ENCODE results near the gene SCUBE2. TPM values are rescaled to one million over a fixed set of nuclear protein-coding genes. Genes with fewer than 3 reads are reported as not detected.
"Not testable (repeated sequence)": the region's sequence is repeated elsewhere in the genome, so short reads cannot be mapped to it uniquely, and the experiment has no call there.

The SCUBE2 gene
- total RNA-seq, 4 donors from 2014 or later: 0.88 to 66.8 (median 5.9) TPM

- intact Hi-C loops (cut with DNase I; ENCODE audit: low total_unique reads): no loop called here
- Histone ChIP-seq H3K4me3 (no peak overlapping the region), H3K9me3 (no peaks in the 10 kb centered on the region), H3K27me3 (no peaks in the 10 kb centered on the region), H3K36me3 (no peaks in the 10 kb centered on the region), H3K4me1 (no peaks in the 10 kb centered on the region), H3K27ac (no peak overlapping the region)
- TF ChIP-seq CTCF (IDR thresholded peaks at IDR 0.05) (no peak), POLR2A (IDR thresholded peaks at IDR 0.05) (no peak)
- DNase-seq: no peak
Observed at GRCh38 chr11:8985462-8985861, 105.9 kb downstream of the SCUBE2 start.

GRCh38 chr11:8983552-8983951 is 107.8 kb downstream of the SCUBE2 start:
- no peaks in the 10 kb centered on the region for H3K4me1 ChIP-seq
- H3K27me3 ChIP-seq: no peaks in the 10 kb centered on the region
- H3K36me3 ChIP-seq: no peaks in the 10 kb centered on the region
- no peak for DNase-seq
- no peak for TF ChIP-seq POLR2A (IDR thresholded peaks at IDR 0.05)
- TF ChIP-seq CTCF (IDR thresholded peaks at IDR 0.05): no peak
- H3K4me3 ChIP-seq: no peak overlapping the region
- H3K27ac ChIP-seq: no peak overlapping the region
- intact Hi-C loops (cut with DNase I; ENCODE audit: low total_unique reads): no loop called here
- no peaks in the 10 kb centered on the region for H3K9me3 ChIP-seq

- Histone ChIP-seq H3K36me3 (no peaks in the 10 kb centered on the region), H3K4me1 (no peaks in the 10 kb centered on the region), H3K27ac (no peak overlapping the region), H3K4me3 (no peak overlapping the region), H3K9me3 (no peaks in the 10 kb centered on the region), H3K27me3 (no peaks in the 10 kb centered on the region)
- no peak for DNase-seq
- intact Hi-C loops (cut with DNase I; ENCODE audit: low total_unique reads): no loop called here
- no peak for TF ChIP-seq CTCF (IDR thresholded peaks at IDR 0.05)
- no peak for TF ChIP-seq POLR2A (IDR thresholded peaks at IDR 0.05)
Observed at GRCh38 chr11:8980485-8980884, 110.9 kb downstream of the SCUBE2 start.

GRCh38 chr11:8979365-8979764 is 112.0 kb downstream of the SCUBE2 start:
- H3K27ac ChIP-seq; DNase-seq; H3K4me3 ChIP-seq; H3K36me3 ChIP-seq; H3K27me3 ChIP-seq; H3K4me1 ChIP-seq; intact Hi-C loops (cut with DNase I; ENCODE audit: low total_unique reads); H3K9me3 ChIP-seq: not testable (repeated sequence)

- intact Hi-C loops (cut with DNase I; ENCODE audit: low total_unique reads): no loop called here
- DNase-seq: no peak
Observed at GRCh38 chr11:8973121-8973520, 118.3 kb downstream of the SCUBE2 start.

More at GRCh38 chr11:8973121-8973520, 118.3 kb downstream of the SCUBE2 start:
- Histone ChIP-seq H3K4me3 (no peak overlapping the region), H3K27ac (no peak overlapping the region), H3K4me1 (no peaks in the 10 kb centered on the region), H3K9me3 (no peaks in the 10 kb centered on the region), H3K36me3 (no peaks in the 10 kb centered on the region), H3K27me3 (no peaks in the 10 kb centered on the region)
- TF ChIP-seq POLR2A (IDR thresholded peaks at IDR 0.05) (no peak), CTCF (IDR thresholded peaks at IDR 0.05) (no peak)
